Glomerular visceral epithelial cell (primary cell): ENCODE results near the gene BBX.
"Not testable (repeated sequence)": the region's sequence is repeated elsewhere in the genome, so short reads cannot be mapped to it uniquely, and the experiment has no call there.

Experiments used
- DNase-seq: peaks from one replicate; pipeline ENCODE4 v3.0.0-alpha.2; 2016; ENCODE audit errors: extremely low spot score

The BBX gene

GRCh38 chr3:107796791-107797190, 274.0 kb downstream of the BBX start:
- DNase-seq: peak; percentile 59

- DNase-seq: no peak
Measured at GRCh38 chr3:107797586-107797985, 274.8 kb downstream of the BBX start.

- no peak for DNase-seq
Measured at GRCh38 chr3:107798381-107798780, 275.6 kb downstream of the BBX start.

DNA sequence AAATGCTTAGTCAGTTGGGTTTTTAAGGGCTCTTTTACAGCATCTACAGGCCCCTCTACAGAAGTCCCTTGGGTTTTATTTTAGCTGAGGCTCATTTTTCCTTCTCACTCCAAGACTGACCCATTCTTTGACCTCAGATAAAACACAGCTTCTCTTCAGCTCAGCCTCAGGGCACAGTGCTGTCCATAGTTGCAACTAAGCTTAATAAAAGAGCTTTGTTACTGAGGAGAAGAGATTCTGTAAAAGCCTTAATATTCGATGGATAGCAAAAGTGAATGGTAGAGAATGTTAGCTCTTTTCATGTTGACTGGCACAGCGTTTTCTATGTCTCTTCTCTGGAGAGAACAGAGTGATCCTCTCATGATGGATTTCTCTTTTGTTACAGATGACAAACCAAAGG, 277.9 kb downstream of the BBX start:
- no peak for DNase-seq

DNA sequence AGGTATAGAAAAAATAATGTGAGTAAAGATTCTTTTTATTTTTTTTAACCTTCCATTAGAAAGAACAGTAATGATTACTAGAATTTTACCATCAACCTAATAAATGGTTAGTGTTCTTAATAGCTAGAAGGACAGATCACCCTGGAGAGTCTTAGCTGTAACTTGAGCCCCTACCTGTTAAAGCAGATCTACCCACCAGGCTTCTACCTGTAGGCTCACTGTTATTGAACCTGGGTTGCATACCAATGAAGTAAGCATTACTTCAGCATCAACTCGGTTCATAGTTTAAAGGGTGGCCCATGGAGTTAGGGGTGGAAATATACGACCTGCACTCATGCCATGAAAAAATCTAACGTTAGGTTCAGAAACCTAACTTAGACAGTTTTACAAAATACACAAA, 280.4 kb downstream of the BBX start:
- no peak for DNase-seq

DNA sequence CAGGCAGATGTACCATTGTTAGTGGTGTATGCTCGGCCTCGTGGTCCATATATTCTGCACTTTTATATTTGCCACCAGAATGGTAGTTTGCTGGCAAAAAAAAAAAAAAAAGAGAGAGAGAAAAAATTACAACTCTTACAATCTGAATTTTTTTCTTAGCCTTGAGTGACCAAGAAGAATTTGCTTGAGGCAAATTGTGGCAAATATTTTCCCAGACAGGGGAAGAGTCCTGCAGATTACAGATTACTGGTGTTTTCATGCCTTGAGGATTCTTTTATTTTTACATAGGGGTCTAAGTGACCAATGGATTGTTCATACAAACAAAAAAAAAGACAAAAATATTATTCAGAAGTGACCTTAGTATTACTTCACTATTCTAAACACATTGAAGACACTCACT, 283.3 kb downstream of the BBX start:
- no peak for DNase-seq

DNA sequence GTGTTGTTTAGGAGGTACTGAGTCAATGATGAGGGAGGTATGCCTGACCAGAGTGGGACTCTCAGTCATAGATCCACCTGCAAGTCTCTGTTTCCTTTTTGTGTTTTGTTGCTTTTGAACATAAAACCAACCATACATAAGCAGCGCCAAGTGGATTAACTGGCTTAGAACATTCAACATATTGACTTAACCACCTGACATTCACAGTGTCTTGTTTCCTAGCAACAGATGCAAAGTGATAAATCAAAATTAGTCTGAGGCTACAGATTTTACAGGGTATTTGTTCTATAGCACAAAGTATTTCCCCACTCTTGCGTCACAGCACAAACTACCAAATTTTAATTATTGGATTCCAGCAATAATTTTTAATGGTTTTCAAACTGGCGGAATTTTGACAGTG, 283.8 kb downstream of the BBX start:
- no peak for DNase-seq

GRCh38 chr3:107810171-107811071, 287.7 kb downstream of the BBX start:
- DNase-seq: peak; percentile 41

DNA sequence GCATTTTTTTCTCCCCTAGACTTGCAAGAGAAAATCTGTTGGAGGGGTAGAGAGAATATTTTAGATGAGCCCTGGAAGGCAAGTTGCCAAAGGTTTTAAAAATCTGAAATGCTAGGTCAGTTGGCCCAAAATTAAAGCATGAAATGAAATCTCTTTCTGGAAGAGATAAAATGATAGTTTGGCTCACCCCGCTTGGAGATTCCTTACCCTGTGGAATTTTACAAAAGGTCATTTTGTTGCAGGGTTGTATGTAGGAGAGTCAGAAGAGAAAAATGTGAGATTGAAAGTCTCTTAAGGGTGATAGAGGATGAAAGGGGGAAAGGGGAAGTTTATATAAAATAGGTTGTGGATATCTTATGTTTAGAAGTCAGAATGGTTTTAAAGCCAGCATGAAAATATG, 290.3 kb downstream of the BBX start:
- no peak for DNase-seq

- DNase-seq: peak; percentile 73
Measured at GRCh38 chr3:107816107-107816506, 293.3 kb downstream of the BBX start.

GRCh38 chr3:107817076-107817475, 294.3 kb downstream of the BBX start:
- peak; percentile 13 for DNase-seq

- no peak for DNase-seq
Measured at GRCh38 chr3:107818025-107818424, 295.3 kb downstream of the BBX start.

- DNase-seq: no peak
Measured at GRCh38 chr3:107819656-107820055, 296.9 kb downstream of the BBX start.

DNA sequence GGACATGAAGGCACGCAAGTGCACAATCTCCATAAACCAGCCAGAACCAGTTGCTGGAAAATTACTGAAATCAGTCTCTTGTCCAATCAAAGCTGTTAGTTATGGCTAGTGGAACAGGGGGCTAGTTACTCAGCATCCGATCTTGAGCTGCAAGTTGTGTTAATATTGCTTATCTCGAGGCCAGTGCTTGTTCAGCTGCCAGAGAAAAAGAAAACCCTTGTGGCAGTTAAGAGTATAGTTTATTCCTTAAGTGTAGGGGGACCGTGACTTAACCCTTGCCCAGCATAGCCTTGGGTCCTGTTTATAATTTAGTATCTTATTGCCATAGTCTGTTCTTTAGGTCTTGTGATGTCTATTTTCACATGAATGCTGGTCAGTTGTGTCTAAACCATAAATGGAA, 299.5 kb downstream of the BBX start:
- DNase-seq: no peak

DNA sequence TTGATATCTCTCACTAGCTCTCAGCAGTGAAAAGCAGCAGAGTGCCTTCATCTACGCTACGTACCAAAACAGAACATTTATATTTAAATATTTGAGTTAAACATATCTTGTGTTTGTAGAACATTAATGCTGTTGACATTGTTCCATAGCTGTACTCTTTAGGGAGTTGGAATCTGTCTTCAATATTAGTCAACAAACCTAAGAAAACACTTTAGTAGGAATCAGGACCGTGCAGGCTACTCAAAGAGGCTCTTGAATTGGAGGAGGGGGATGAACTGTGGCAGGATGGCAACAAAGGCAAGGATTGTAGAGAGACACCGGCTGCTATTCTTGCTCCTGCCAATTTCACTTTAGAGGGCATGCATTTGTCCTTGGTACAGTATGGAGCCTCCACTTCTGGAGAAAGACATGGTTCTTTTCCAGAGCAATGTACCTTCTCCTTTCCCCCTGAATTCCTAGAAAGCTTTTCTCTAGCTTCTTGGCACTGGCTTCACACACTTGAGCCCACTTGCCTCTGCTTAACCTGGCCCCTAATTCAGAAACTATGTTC, 302.1 kb downstream of the BBX start:
- no peak for DNase-seq

- DNase-seq: no peak
Measured at GRCh38 chr3:107825556-107825955, 302.8 kb downstream of the BBX start.

GRCh38 chr3:107826727-107827126, 304.0 kb downstream of the BBX start:
- no peak for DNase-seq

GRCh38 chr3:107829185-107829584, 306.4 kb downstream of the BBX start:
- DNase-seq: no peak

GRCh38 chr3:107831590-107831989, 308.8 kb downstream of the BBX start:
- no peak for DNase-seq

- DNase-seq: no peak
Measured at GRCh38 chr3:107833043-107833442, 310.3 kb downstream of the BBX start.

DNA sequence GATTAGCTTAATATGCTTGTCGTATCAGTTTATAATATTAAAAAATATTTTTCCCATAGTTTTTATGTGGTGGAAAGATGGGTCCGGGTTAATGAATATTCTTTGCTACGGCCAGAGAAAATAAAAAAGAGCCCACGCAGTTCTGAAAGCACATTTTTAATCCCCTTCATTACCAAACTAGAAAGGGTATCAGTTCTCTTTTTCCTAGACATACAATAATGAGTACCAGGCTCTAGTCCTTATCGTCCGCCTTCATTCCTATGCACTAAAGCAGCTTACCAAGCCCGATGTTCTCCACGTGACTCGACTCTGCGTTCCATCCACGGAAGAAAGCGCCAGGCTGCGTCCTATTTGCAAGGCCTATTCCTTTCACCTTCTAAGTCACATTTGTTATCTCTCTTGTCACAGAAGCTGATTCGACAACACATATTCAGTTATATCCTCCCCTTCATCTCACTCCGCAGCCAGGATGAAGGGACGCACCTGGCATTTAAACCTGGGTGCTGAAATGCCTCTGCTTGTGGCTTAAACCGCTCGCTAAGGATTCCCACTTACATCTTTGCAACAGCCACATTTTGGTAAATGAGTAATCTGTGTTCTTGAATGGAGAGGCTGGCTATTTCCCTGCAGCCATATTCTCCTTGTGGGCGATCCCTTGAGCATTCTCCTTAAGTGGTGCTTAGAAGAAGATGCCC, 311.1 kb downstream of the BBX start:
- DNase-seq: no peak

GRCh38 chr3:107835001-107835400, 312.2 kb downstream of the BBX start:
- not testable (repeated sequence) for DNase-seq
